ENCODE measurements around the gene THNSL1.

Gene THNSL1

GRCh38 chr10:25057886-25058285 is 41.5 kb downstream of the THNSL1 start:
- no peak for DNase-seq (ENCODE audit: low spot score)

DNA sequence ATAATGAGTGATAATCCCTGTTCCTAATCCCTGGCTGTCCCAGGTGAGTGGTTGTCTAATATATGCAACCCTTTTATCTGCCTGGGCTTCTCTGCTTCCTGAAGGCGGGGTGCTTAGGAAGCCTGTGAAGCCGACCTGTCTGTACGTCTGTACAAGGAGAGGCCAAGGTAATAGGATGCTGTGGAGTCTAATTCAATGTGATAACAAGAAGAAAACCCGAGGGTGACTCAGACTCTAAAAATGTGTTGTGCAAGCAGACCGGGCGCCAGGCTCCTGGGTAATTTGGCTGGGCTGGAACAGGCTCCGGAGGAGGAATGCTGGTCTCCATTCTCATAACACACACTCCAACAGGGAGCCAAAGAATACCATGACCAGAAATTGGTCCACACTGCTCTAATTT is 43.6 kb downstream of the THNSL1 start:
- DNase-seq (ENCODE audit: low spot score): peak; percentile 46

DNA sequence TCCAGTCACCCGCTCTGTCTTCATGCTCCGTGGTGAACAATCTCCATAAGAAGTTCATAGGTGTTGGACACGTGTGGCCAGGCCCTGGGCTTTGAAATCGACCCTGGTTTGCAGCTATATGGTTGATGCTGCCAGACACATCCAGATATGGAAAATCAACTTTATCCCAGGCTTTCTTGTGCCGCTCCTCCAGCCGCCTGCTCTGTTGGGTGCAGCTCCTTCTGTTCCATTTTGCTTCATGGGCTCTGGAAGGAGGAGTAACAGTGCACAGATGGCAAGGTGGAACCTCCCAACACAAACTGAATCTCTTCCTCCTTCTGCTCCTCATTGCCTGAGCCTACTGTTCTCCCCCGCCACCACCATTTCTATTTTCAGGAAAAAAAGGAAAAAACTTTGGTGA is 44.7 kb downstream of the THNSL1 start:
- DNase-seq (ENCODE audit: low spot score): no peak

GRCh38 chr10:25061711-25062449 is 45.5 kb downstream of the THNSL1 start:
- DNase-seq (ENCODE audit: low spot score): no peak

- no peak for DNase-seq (ENCODE audit: low spot score)
These were observed 46.7 kb downstream of the THNSL1 start for GRCh38 chr10:25063157-25063556.

- no peak for DNase-seq (ENCODE audit: low spot score)
These were observed 47.2 kb downstream of the THNSL1 start for GRCh38 chr10:25063644-25064043.

GRCh38 chr10:25064401-25064800 is 48.0 kb downstream of the THNSL1 start:
- DNase-seq (ENCODE audit: low spot score): no peak

DNA sequence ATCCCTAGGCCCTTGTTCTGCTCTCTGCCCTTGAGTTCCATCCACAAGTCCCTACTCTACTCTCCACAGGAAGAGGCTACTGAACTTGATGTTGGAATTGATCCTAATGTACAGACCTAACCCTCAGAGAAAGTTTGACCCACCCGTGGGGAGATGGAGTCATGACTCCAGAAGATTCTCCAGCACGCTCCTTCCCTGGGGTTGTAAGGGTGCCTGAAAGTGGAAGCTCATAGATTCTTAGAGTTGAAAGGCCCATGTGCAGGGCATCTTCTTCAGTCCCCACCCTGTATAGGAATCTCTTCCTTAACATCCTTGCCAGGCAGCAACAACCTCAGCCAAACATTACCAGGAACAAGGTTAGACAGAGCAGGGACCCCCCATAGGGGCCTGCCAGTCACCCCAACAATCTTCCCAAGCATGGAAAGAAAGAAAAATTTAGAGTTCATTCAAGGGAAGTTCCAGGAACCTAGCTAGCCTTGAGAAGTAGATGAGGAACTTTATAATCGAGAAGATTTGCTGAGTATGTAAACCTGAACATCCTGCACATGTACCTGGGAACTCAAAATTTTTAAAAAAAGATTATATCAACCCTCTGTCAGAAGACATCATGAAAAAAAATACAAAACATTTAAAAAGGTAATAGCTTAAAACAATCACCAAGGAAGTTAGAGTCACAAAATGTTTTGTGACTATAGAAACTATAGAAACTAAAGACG is 49.5 kb downstream of the THNSL1 start:
- DNase-seq (ENCODE audit: low spot score): no peak

GRCh38 chr10:25068152-25069058 is 52.0 kb downstream of the THNSL1 start:
- no peak for DNase-seq (ENCODE audit: low spot score)

DNA sequence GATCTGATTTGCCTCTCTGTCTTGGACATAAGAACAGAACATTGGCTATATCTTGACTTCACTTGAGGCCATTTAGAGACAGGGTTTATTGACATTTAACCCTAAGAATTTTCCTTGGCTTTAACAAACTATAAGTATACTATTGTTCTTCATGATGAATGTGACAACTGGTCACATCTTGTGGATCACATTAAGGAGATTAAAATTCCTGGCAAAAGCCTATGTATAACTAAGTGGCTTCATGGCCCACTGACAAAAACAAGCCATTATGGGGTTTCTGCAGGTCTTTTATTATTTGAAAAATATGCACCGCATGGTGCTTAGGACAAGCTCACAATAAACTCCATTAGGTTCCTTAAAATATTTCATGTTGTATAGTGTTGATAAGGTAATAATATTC is 54.8 kb downstream of the THNSL1 start:
- DNase-seq (ENCODE audit: low spot score): no peak

DNA sequence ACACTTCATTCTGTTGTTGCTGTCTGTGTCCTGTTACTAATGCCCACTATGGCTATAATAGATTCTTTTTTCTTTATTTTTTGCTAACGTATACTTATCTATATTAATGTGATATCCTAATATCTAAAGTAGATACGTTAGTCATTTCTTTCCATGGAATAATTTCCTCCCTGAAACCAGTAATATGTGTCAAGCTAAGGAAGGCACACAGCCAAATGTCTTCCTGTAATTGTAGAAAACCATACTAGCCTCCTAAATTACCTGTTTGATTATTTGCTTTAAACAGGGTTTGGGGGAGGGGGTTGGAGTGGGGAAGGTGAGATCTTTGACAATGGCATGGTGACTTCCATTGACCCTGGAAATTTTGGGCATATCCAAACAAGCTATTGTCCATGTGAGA is 56.4 kb downstream of the THNSL1 start:
- DNase-seq (ENCODE audit: low spot score): no peak

GRCh38 chr10:25075825-25076224 is 59.4 kb downstream of the THNSL1 start:
- DNase-seq (ENCODE audit: low spot score): no peak

Data from D341Med (cell line).